AG08395 (cell line): ENCODE results near the gene DDR2.
A peak's percentile ranks its signal among the peaks of the same experiment; 100 is the strongest.
"Not testable (repeated sequence)": the region's sequence is repeated elsewhere in the genome, so short reads cannot be mapped to it uniquely, and the experiment has no call there.

Source experiments
- DNase-seq: peaks from one replicate; pipeline ENCODE4 v3.0.0; 2012; ENCODE audit warnings: mixed read lengths, low spot score

Gene DDR2

DNA sequence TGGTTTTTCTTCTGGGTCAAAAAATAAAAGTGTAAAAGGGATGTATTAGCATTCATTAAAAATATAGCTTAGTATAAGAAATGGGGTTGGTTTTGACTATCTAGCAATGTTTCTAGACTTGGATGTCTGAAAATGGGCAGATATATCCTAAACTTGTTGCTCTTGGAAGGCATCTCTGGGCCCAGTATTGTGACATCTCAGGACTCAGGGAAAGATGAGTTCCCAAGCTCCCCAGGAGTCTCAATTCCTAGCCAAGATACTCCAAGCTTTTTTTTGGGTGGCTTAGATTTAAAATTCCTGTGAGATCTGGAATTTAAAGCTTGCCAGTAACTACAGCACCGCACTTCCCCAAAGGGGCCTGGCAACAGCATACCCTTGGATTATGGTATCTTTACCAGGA lies 146.8 kb downstream of the DDR2 start:
- no peak for DNase-seq

DNA sequence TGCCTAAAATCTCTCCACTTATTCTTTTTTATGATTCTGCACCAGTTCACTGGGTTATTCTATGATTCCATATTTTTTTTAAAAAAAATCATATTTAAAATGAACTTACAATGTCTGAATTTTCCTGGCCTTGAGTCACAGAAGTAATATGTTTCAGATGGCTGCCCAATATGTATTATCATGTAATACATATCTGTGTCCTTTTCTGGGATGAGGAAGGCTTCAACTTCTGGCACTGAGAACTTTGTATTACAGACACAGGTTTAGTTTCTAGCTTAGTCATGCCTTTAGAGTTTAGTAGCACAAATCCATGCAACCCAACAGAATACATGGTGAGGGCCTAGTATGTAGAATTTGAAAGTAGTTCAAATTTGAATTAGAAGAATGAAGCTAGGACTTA lies 150.4 kb downstream of the DDR2 start:
- no peak for DNase-seq

DNA sequence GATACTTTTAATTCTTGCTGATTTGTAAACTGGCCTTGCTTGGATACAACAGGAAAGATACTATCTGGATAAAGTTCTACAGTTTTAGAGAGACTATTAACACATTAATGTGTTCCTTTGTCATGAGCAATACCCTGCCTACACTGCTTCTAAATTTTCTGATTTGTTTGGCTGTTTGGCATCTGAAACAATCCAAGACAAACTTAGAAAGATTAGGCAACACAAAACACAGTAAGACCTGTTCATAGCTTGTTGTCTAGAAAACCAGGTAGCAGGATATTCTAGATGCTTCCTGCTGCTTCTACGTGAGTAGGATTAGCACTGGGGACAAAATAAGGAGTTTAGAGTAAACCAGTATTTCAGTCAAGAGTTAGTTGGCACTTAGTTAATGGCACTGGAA lies 152.7 kb downstream of the DDR2 start:
- DNase-seq, result not testable (repeated sequence)

DNA sequence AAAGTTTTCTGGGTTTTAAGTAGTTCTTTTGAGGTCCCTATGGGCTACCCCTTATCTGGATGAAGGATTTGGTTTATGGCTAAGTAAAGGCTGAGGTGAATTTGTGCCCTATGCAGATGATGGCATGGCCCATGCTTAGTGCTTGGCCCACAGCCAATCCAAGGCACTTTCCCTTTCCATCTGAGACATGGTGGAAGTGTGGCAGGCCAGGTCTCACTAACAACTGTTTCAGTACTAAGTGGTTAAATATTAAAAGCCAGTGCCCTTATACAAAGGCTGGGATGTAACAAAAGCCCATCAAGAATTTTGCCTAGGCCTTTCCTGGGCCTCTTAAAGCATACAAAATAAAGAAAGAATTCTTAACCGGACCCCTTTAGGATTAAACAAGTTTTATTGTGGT lies 156.5 kb downstream of the DDR2 start:
- not testable (repeated sequence) for DNase-seq

DNA sequence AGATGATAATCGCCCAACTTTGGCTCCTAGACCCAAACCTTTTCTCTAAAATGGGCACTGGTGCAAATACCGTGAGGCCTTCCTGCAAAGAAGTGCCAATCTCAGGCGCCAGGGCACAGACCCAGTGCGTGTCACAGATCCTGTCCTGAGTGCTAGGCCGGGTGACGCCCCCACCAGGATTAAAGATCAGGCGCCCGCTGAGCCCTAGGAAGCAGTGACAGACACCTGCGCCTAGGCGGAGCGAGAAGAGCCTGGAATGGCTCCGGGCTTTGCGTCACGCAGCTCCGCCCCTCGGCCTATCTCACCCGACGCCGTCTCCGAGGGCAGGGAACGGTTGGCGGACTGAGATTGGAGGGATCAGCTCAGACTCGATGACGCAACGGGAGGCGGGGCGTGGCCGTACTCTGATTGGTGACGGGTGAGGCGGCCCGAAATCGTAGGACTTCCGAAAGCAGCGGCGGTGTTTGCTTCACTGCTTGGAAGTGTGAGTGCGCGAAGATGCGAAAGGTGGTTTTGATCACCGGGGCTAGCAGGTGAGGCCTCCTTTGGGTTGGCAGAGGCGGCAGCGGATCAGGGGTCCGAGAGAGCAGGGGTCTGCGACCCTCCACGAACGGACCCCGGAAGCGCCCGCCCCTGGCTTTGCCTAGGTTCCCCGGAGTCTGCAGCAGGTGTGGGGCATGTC lies 158.2 kb downstream of the DDR2 start, which contains the start of gene HSD17B7:
Gene HSD17B7 (plus strand): TSS at position 400 of the 682 bp plus-strand sequence. CDS start 99 bp downstream, at position 499.
- DNase-seq, result peak; percentile 1

DNA sequence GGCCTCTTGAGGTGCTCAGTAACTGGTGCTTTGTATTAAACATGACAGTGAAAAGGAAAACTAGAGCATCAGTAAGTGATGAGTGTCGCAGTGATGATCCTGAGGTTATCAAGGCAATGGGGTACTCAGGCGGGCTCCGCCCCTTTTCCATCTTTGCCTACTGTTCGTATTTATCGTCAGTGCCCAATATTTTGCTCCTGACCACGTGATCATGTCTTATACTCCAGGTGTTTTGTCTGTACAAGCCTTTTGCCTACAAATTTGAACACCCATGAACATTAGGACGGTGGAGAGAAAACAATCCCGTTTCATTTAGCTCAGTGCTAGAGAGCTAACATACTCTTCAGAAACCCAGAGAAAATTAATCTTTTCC lies 158.7 kb downstream of the DDR2 start:
- DNase-seq, result not testable (repeated sequence)

DNA sequence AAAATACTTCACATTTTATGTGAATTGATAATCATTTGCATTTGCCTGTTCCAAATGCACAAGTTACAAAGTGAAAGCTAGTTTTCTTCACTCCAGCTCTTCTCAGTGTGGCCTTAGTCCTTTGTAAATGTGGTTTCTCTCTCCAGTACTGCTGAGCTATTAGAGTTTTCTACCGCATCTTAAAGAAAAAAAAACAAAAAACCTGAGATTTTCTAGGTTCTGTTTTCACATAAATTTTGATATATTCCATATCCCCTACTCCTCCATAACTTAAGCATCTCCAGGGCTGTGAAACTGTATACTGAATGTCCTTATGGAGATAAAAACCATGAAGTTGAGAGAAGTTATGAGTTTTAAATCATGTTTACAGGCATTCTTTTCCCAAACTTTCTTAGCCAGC lies 162.0 kb downstream of the DDR2 start:
- DNase-seq, result not testable (repeated sequence)

DNA sequence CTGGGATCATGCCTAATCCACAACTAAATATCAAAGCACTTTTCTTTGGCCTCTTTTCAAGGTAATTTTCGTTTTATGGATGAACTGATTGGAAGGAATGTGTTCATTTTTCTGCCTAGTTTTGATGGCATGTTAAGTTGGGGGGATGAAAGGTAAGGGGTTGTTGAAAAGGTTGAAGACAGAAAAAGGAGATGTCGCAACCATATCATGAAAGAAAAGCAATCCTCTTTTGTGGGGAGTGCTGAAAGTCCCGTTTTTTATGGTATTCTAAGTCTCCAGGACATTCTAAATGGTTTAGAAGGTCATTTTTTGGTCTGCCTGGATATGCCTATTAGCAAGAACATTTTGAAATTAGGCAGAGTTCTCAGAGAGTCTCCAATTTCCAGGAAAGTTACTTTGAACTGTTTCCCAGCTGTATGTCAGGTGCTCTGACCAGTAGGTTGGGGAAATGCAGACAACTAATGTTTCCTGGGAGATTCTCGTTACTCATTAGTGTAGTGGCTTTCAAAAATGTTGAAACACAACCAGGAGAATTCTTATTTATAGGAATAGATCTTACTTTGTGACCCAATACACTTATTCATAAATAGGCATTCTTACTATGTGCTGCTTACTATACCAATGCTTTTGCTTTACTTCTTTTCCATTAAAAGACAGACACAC lies 164.5 kb downstream of the DDR2 start:
- DNase-seq, result not testable (repeated sequence)

DNA sequence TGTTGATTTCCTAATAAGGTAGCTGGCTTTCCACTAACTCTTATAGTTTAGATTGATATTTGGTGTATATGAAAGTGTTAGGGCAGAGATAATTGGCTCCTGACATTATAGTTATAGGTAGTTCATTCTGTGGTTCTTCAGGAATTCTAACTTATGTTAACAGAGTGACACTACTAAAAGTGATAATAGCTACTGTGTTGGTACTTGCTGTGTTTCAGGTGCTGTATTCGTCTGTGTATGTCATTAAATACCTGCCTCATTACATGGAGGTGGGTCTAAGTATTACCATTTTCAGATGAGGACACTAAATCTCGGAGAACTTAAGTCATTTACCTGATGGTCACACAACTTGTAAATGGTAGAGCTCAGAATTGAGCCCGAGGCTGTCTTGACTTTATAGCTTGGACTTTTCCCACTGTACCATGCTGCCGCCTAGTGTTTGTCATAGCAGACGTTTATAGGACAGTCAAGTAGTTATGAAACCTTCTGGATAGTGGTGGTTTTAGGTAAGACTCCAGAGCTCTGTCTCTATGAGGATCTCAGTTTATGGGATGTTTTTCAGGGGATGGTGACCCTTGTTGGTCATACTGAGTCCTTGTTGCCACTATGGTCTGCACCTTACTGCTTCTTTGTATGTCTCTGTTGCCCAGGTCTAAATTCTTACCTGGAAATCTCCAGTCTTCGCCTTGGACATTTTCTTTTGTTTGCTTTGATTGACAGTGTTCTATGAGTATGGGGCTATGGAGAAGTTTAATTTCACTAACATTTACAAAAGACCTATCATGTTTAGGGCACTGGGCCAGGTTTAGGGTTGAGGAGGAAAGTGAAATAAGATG lies 167.9 kb downstream of the DDR2 start:
- peak; percentile 48 for DNase-seq

DNA sequence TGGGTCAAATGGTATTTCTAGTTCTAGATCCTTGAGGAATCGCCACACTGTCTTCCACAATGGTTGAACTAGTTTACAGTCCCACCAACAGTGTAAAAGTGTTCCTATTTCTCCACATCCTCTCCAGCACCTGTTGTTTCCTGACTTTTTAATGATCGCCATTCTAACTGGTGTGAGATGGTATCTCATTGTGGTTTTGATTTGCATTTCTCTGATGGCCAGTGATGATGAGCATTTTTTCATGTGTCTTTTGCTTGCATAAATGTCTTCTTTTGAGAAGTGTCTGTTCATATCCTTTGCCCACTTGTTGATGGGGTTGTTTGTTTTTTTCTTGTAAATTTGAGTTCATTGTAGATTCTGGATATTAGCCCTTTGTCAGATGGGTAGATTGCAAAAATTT lies 175.2 kb downstream of the DDR2 start:
- DNase-seq, result not testable (repeated sequence)

DNA sequence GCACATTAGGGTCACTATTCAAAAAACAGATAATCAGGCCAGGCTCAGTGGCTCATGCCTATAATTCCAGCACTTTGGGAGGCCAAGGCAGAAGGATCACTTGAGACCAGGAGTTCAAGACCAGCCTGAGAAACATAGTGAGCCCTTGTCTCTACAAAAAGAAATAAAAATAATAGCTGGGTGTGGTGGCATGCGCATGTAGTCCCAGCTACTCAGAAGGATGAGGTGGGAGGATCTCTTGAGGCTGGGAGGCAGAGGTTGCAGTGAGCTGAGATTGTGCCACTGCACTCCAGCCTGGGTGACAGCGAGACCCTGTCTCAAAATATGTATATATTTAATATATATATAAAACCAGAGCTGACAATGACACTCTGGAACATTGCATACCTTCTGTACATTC lies 180.1 kb downstream of the DDR2 start:
- DNase-seq, result not testable (repeated sequence)

DNA sequence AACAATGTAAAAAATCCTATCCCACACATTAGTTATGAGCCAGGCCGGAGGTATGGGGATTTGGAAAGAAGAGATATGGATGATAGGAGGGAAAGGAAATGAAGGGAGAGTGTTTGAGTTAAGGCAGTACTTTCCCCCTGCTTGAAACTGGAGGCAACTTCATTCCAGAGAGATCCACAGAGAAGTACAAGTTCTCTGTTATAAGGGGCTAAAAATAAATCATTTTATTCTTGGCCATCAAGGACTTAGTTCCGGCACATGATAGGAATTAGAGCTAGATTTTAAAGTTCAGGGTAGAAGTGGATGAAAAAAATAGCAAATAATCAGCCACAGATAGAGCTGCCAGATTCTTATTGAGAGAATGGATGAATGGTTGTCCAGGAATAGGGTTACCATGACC lies 185.9 kb downstream of the DDR2 start:
- not testable (repeated sequence) for DNase-seq

DNA sequence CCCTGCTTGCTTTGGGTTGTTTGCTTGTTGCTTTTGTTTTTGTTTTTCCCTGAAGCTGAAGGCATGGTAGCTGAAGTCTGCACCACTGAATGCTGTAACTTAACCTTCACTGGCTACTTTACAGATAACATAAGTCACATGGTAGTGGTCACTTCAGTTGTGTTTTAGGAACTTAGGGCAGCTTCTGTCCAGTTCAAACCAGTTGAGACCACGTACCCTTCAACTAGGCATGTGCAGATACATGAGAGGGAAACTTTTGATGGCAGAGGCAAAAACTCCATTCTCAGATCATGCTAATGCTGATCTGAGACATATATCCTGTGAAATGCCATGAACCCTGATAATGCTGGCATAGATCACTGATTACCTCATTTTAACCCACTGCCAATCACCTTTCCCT lies 186.4 kb downstream of the DDR2 start:
- DNase-seq, result not testable (repeated sequence)

DNA sequence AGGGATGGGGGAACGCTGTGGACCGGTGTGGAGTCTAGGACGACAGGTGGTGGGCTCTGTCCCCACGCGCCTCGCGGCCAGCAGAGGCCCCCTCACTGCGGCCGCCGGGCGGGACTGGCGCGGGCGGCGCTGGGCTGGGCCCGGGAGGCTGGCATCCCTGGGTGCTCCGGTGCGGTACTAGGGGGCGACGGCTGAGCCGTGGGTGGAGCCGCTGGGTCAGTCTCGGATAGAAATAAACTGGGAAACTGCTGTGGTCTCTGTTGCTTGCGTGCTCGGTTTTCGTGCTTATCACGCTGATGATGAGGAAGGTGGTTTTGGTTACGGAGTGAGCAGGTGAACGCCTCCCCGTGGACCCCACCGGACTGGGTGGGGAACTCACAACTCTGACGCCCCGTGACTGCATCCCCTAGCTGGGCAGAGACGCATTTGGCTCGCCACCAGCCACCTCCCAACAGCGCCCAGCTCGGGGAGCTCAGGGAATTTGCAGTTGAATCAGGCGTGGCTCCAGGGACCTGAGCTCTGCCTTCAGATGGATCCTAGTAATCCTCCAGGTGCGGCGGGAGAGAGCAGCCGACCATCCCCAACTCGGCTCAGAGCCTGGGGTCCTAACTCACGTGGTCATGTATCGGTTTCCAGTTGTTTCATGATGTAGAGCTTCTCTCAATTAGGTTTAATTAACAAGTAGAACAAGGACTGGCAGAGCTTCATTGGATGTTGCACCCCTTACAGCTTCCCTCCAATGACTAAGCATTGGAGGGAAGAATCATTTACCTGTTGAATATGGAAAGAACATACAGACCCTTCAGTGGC lies 190.3 kb downstream of the DDR2 start:
- DNase-seq, result peak; percentile 20

DNA sequence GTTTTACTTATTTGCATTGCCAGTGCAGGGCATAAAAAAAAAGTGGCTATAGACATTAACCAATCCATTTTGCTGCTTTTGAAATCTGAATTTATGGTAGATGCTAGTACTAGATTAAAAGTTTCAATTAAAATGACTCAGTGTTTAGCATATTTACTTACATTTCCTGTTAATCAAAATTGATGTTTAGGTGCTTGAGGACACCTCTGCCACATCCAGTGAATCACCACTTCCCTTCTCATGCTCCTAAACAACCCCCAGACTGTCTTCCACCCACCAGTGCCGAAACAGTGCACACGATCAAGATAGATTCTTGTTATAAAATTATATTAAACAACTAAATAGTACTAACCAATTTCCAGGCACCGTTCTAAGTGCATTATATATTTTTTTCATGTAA lies 191.0 kb downstream of the DDR2 start:
- DNase-seq, result no peak

DNA sequence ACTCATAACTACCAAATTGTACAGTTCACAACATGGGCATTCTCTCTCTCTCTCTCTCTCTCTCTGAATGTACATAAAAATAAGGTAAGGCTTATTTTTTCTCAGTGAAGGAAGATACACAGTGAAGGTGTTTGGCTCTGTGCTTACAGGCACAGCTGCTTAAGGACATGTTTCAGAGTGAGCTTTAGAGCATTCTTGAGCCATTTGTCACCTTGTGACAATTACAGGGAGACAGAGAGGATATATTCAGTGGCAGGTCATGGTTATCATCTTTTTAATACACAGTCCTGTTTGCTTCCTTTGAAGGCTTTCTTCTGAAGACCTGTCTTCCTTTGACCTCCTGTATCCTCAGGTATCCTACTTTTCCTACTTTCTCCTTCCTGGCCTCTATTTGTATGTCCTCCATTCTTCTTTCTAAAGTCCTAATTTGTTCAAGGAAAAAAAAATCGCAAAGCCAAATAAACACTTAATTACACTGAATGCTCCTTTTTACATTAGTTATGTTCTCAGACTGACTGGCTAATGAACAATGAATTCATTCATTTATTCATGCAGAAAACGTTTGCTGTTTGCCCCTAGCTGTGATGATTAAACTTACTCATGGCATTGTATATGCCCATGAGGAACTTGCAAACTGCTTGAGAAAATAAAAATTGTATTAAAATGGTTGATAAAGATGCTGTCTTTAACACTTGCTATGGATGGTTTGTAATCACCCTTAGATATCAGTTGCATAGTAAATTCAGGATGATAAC lies 191.7 kb downstream of the DDR2 start:
- no peak for DNase-seq

DNA sequence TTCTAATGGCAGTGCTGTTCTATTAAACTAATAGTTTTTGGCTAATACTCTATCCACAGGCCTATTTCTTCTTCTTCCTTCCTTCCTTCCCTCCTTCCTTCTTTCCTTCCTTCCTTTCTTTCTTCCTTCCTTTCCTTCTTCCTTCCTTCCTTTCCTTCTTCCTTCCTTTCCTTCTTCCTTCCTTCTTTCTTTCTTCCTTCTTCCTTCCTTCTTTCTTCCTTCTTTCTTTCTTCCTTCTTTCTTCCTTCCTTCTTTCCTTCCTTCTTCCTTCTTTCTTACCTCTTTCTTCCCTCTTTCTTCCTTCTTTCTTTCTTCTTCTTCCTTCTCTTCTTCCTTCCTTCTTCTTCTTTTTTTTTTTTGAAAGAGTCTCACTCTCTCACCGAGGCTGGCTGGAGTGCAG lies 197.0 kb downstream of the DDR2 start:
- no peak for DNase-seq

DNA sequence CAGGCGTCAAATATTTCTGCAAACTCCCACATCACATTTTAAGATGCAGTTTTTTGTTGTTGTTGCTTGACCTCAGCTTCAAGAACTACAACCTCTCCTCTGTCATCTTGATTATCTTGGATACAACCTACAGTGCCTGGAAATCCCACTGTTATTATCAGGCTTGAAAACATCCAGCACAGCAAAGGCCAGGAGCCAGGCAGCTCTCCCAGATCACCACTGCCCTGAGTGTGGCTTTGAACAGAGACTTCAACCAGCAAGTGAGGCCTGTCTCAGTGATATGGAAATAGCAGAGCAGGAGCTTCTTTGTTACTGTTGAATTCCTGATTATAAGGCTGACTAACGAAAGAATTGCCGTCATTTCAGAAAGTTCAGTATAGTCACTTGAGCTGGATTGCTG lies 200.2 kb downstream of the DDR2 start:
- DNase-seq, result no peak

DNA sequence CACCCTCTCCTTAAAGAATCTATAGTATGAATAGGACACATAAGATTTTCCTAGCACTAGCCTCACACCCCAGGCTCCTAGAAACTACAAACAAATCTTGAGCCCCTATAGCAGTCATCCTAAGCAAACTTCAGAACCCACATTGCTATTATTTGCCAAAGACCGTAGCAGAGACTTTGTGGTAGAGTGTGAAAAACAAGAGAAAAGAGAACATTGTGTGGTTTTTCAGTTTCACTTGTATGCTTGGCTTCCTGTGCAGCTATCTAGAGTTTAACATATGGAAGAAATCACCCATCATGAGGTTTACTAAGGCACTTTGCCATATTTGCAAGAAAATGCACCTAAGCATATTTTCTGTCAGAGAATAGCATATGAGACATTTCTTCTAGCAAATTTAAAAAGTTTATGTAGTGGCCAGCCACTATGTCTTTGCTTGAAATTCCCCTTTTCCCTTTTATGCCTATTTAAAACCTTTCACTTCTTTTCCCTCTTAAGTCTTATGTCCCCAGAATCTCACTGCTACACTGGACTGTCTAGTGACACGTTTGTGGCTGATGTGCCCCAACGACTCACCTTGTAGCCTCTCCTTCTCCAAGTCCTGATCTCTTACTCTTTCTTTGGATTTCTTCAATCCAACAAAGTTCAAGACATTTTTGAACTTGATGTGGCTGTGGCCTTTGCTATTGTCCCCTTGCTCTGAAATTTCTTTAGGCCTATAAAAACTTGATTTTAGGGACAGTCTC lies 203.1 kb downstream of the DDR2 start:
- no peak for DNase-seq
